ENCODE results near the gene TMEM128. TPM values are rescaled to one million over a fixed set of nuclear protein-coding genes. Genes with fewer than 3 reads are reported as not detected.
A peak's percentile ranks its signal among the peaks of the same experiment; 100 is the strongest.

TMEM128 gene, protein sequence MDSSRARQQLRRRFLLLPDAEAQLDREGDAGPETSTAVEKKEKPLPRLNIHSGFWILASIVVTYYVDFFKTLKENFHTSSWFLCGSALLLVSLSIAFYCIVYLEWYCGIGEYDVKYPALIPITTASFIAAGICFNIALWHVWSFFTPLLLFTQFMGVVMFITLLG
- total RNA-seq, result 10 to 100 TPM; 14.7 to 35.8 TPM

DNA sequence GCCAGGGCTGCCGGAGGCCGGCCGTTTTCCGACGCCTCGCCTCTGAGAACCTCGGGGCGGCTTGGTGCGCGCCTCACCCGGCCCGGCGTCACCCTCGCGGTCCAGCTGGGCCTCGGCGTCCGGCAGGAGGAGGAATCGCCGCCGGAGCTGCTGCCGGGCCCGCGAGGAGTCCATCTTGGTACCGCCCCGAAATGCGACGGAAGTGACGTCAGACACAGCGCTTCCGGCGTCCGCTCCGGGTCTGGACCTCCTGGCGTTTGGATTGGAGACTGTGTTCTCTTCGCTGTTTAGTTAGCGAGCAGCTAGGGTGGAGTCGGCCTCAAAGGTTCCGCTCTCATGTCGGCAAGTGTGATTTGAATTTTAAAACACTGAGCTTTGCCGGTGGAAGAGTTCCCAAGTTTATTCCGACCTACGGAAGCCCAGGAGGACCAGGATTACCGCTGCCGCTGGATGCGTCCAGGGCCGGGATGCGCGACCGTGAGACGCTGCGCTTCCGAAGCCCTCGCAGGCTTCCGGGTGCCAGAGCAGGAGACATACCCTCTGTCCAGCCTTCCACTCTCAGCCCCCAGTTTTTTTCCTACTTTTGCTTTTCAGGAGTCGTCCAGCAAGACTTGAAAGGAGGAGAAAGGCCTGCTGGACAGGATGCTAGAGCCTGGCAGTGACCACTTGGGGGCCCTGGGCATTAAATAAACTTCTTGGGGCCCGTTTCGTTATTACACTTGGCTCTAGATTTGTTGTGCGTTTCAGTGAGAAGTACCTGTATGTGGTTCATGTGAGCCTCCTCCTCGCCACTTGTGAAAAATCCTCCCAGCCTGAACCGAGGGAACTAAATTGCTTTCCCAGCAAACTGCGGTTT is at the start of gene TMEM128:
TMEM128 (minus strand) TSS at position 195 of the 856 bp plus-strand sequence; CDS start at position 174, 21 bp downstream.
- Histone ChIP-seq H3K9me3 (no peaks in the 10 kb centered on the region), H3K4me3 (peak within 1 kb of the TSS; percentile 78 to 90), H3K36me3 (peaks cover 0 to 2% of the 10 kb centered on the region in 2 donors), H3K27me3 (replicated peaks; ENCODE audit: insufficient read depth) (no peaks in the 10 kb centered on the region), H3K4me1 (replicated peaks) (peaks cover 10% of the 10 kb centered on the region), H3K27ac (peak within 1 kb of the TSS; percentile 90 to 93)
- WGBS, result 1% methylated on average over 61 of the region's 62 CpGs
- intact Hi-C loops (cut with DNase I), result loop anchor here (2.0 kb wide), 1 partner anchor 43 kb away; the partner anchor contains the start of genes LYAR and ZBTB49
- TF ChIP-seq POLR2A (IDR thresholded peaks at IDR 0.05) (peak; percentile 33), POLR2AphosphoS5 (IDR thresholded peaks at IDR 0.05) (peak; percentile 95)
- TF ChIP-seq, protein P1, sequence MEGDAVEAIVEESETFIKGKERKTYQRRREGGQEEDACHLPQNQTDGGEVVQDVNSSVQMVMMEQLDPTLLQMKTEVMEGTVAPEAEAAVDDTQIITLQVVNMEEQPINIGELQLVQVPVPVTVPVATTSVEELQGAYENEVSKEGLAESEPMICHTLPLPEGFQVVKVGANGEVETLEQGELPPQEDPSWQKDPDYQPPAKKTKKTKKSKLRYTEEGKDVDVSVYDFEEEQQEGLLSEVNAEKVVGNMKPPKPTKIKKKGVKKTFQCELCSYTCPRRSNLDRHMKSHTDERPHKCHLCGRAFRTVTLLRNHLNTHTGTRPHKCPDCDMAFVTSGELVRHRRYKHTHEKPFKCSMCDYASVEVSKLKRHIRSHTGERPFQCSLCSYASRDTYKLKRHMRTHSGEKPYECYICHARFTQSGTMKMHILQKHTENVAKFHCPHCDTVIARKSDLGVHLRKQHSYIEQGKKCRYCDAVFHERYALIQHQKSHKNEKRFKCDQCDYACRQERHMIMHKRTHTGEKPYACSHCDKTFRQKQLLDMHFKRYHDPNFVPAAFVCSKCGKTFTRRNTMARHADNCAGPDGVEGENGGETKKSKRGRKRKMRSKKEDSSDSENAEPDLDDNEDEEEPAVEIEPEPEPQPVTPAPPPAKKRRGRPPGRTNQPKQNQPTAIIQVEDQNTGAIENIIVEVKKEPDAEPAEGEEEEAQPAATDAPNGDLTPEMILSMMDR (IDR thresholded peaks at IDR 0.05), result peak in 2 of 4 experiments; percentile 28 to 36
- DNase-seq (ENCODE audit: low spot score), result peak; percentile 92

DNA sequence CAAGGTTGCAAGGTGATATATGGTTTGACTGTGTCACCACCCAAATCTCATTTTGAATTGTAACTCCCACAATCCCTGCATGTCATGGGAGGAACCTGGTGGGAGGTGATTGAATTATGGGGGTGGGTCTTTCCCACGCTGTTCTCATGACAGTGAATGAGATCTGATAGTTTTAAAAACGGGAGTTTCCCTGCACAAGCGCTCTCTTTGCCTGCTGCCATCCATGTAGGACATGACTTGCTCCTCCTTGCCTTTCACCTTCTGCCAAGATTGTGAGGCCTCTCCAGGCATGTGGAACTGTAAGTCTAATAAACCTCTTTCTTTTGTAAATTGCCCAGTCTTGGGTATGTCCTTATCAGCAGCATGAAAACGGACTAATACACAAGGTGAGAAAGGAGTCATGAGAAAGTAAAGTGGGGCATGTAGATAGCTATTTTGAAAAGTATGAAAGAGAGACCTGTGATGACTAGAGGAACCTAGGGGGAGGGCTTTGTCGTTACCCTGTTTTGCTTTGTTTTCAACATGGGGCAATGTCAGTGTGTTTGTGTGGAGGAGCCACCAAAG is 48.3 kb upstream of the TMEM128 start:
- no peak for DNase-seq (ENCODE audit: low spot score)
- Histone ChIP-seq H3K4me3 (no peak overlapping the region), H3K27ac (no peak overlapping the region), H3K36me3 (no peaks in the 10 kb centered on the region), H3K4me1 (replicated peaks) (peaks cover under 1% of the 10 kb centered on the region), H3K9me3 (no peaks in the 10 kb centered on the region), H3K27me3 (replicated peaks; ENCODE audit: insufficient read depth) (no peaks in the 10 kb centered on the region)
- WGBS, result 91% methylated on average over 5 of the region's 5 CpGs
- intact Hi-C loops (cut with DNase I), result no loop called here
- TF ChIP-seq POLR2AphosphoS5 (IDR thresholded peaks at IDR 0.05) (no peak), POLR2A (IDR thresholded peaks at IDR 0.05) (no peak)
- TF ChIP-seq, protein P1 (IDR thresholded peaks at IDR 0.05), result no peak

DNA sequence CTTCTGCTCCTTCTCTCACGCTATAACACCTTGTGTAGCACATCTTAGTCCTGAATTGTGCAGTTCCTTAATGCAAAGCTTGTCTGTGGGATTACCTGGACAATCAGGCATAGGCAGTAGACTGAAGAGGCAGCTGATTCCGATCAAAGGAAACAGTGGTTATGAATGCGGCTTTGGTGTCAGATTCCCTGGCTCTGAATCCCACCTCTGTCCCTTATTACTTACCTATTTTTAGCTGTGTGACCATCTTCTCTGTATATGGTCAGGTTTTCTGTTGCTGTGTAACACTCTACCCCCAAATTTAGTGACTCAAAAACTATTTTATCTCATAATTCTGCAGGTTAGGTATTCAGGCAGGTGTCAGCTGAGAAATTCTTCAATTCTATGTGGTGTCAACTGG is 45.3 kb upstream of the TMEM128 start:
- intact Hi-C loops (cut with DNase I), result no loop called here
- no peak for TF ChIP-seq POLR2A (IDR thresholded peaks at IDR 0.05)
- TF ChIP-seq, protein P1 (IDR thresholded peaks at IDR 0.05), result no peak
- TF ChIP-seq POLR2AphosphoS5 (IDR thresholded peaks at IDR 0.05), result no peak
- Histone ChIP-seq H3K4me3 (no peak overlapping the region), H3K9me3 (no peaks in the 10 kb centered on the region), H3K27ac (no peak overlapping the region), H3K36me3 (no peaks in the 10 kb centered on the region), H3K4me1 (replicated peaks) (peaks cover 7% of the 10 kb centered on the region), H3K27me3 (replicated peaks; ENCODE audit: insufficient read depth) (no peaks in the 10 kb centered on the region)
- DNase-seq (ENCODE audit: low spot score), result no peak
- WGBS, result 93% methylated on average over 3 of the region's 3 CpGs

DNA sequence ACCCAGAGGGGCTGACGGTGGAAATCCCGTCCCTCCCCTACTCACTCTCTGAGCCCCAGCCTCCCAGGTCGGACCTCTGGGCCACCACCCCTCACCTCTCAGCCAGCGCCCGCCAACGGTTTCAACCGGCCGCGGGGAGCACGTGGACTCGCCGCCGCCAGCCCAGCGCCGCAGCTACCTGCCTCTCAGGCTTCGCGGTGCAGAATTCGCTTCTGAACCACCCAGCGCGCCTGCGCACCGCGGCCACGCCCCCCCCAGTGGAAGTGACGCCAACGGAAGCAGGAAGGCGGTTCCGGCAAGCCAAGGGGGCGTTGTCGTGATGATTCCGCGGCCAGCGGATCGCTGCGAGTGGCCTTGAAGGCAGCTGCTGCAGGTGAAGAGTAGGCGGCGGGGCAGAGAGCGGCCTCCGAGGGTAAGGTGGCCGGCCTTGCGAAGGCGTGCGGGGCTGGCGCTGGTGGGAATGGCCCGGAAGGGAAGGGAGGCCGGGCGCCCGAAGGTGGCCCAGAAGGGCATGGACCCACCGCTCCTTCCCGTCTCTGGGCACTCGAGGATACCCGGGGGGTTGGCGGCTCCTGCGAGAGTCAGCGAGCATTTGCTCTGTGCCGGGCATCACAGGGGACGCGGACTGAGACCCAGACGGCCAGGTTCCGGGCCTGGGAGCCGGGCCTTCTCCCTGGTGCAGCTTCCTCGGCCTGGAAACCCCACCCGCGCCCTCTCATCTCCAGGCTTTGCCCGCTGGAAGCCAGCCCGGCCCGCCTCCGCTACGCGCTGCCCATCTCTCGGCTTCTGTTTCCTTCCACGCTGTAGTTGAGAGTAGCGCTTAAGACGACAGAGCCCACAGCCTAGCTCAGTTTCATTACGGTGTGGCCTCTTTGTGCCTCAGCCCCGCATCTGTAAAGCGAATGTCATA is 42.2 kb upstream of the TMEM128 start, which contains the start of the genes LYAR and ZBTB49:
LYAR (minus strand) TSS at position 214 of the 910 bp plus-strand sequence. CDS start 6,412 bp downstream, outside the sequence.
ZBTB49 (plus strand) TSS at position 311 of the 910 bp plus-strand sequence. CDS start 9,695 bp downstream, outside the sequence.
- peak within 1 kb of the TSS; percentile 75 to 85 for H3K4me3 ChIP-seq
- peaks cover 7% of the 10 kb centered on the region for H3K4me1 ChIP-seq (replicated peaks)
- no peaks in the 10 kb centered on the region for H3K27me3 ChIP-seq (replicated peaks; ENCODE audit: insufficient read depth)
- WGBS, result under 1% methylated on average over 77 of the region's 77 CpGs
- peak; percentile 90 for DNase-seq (ENCODE audit: low spot score)
- no peaks in the 10 kb centered on the region for H3K36me3 ChIP-seq
- peak; percentile 99 for TF ChIP-seq POLR2AphosphoS5 (IDR thresholded peaks at IDR 0.05)
- peak; percentile 68 for TF ChIP-seq POLR2A (IDR thresholded peaks at IDR 0.05)
- TF ChIP-seq, protein P1 (IDR thresholded peaks at IDR 0.05), result peak in 1 of 4 experiments; percentile 10
- H3K27ac ChIP-seq, result peak within 1 kb of the TSS; percentile 68 to 69
- intact Hi-C loops (cut with DNase I), result loop anchor here (2.0 kb wide), 1 partner anchor 41 kb away; the partner anchor contains the start of gene TMEM128
- no peaks in the 10 kb centered on the region for H3K9me3 ChIP-seq

Measured in prostate gland (tissue), 2 donors.